Lung (tissue), 12 donors: ENCODE measurements around the gene WDR33. TPM values are rescaled to one million over a fixed set of nuclear protein-coding genes. Genes with fewer than 3 reads are reported as not detected.
A peak's percentile ranks its signal among the peaks of the same experiment; 100 is the strongest.

ENCODE experiments used
- ATAC-seq: fragments of 200-7000 bp; cut with Tn5 transposase; one replicate; pipeline ENCODE4 v1.9.1; 2020; ENCODE audit warnings: moderate number of reproducible peaks; ENCODE audit not compliant: insufficient read depth, low FRiP score
- DNase-seq, 3 donors: peaks; one replicate each; pipeline ENCODE4 v3.0.0-alpha.2; 2013 to 2017
- H3K27ac ChIP-seq, 2 donors: one replicate each; pipeline ENCODE4 v1.5.1; 2013; ENCODE audit warnings: mild to moderate bottlenecking in 2 of 2, moderate library complexity in 2 of 2, control low read depth in 1 of 2, inconsistent platforms in 1 of 2, low read depth in 1 of 2, low read length in 1 of 2
- H3K27me3 ChIP-seq, 3 donors: one replicate each; pipeline ENCODE4 v1.5.1; 2013; ENCODE audit warnings: low read length in 2 of 3; ENCODE audit not compliant: control insufficient read depth in 3 of 3, insufficient read depth in 3 of 3
- H3K36me3 ChIP-seq, 4 donors: one replicate each; pipeline ENCODE4 v1.5.1; 2013; ENCODE audit warnings: low read length in 4 of 4, mild to moderate bottlenecking in 1 of 4, moderate library complexity in 1 of 4; ENCODE audit not compliant: control insufficient read depth in 4 of 4, insufficient read depth in 4 of 4
- H3K4me1 ChIP-seq, 5 donors: one replicate each; pipeline ENCODE4 v1.5.1; 2013; ENCODE audit warnings: low read length in 5 of 5, mild to moderate bottlenecking in 2 of 5, moderate library complexity in 1 of 5; ENCODE audit not compliant: control insufficient read depth in 5 of 5, insufficient read depth in 5 of 5
- H3K4me3 ChIP-seq: one replicate; pipeline ENCODE4 v1.5.1; 2013; ENCODE audit warnings: mild to moderate bottlenecking, control low read depth, moderate library complexity
- H3K9ac ChIP-seq, 2 donors: one replicate each; pipeline ENCODE4 v1.5.1; 2013; ENCODE audit warnings: low read length in 2 of 2, control low read depth in 1 of 2; ENCODE audit not compliant: insufficient read depth in 1 of 2
- H3K9me3 ChIP-seq, 4 donors: one replicate each; pipeline ENCODE4 v1.5.1; 2013; ENCODE audit warnings: low read length in 3 of 4, mild to moderate bottlenecking in 1 of 4, moderate library complexity in 1 of 4; ENCODE audit not compliant: control insufficient read depth in 4 of 4, insufficient read depth in 3 of 4
- WGBS, 2 donors: extraction: QIAGEN DNeasy Blood & Tissue Kit; methylation state at CpG; one replicate each; pipeline ENCODE4 v1.1.7; 2013; 5-methylcytosine and 5-hydroxymethylcytosine counted together
- polyA plus RNA-seq, 2 donors: library from polyadenylated mRNA; stranded (reverse); fragments of 200-250 nt; gene quantifications; one replicate each; pipeline ENCODE4 v1.2.1, GENCODE V29; 2013
- total RNA-seq, 2 donors: library from RNA; depleted of rRNA in 1 of 2; stranded (reverse); fragments of >200 nt in 1 of 2; gene quantifications; one replicate each; pipeline ENCODE4 v1.2.1, GENCODE V29; 2014 to 2021
- TF ChIP-seq, protein P1 (sequence below): IDR thresholded peaks from 2 replicates; pipeline ENCODE4 v1.5.1; 2012; ENCODE audit warnings: mild to moderate bottlenecking; ENCODE audit errors: control extremely low read depth, extremely low read depth
- donor health status: control.
- donor health status: control.
- donor health status: Bipolar disorder and iron deficiency.
- donor health status: healthy.
- donor health status: DM: yes; HTN: yes; CAD: no.

WDR33 gene
- total and polyA plus RNA-seq, 4 donors, result 11.6 to 93.0 (median 29.2) TPM

DNA sequence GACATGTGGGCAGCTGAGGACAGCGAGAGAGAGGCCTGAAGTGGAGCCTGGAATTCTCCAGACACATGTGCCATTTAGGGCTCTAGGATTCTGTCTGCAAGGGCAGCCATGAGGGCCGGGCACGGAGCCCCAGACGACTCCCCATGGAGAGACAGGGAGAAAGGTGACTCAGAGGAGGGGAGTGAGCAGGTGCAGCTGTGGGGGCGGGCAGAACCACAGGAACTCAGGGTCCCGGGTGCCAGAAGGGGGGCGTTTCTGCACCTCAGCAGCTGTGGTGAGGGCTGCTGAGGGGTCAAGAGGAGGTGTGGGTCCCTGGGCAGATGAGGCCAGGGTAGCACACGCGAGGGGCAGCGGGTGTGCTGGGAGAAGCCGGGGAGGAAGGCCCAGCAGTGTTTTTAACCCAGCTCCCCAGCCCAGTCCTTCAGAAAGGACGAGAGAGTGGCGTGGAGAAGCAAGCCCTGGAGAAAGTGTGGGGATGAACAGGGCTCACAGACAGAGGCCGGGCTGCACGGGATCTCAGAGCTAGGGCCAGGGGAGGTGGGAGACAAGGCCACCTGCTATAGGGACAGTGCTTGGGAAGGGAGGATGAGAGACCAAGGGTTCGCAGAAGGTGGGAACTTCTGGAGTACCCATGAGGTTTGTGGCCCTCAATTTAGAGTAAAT is 157.4 kb downstream of the WDR33 start:
- no peak overlapping the region for H3K4me3 ChIP-seq
- DNase-seq (no peak), ATAC-seq (no peak)
- peak overlapping the region; percentile 23 to 72 for H3K27ac ChIP-seq
- no peak overlapping the region for H3K9ac ChIP-seq
- H3K4me1 ChIP-seq, result peaks cover 0 to 41% (median 6%) of the 10 kb centered on the region in 5 donors
- H3K9me3 ChIP-seq, result no peaks in the 10 kb centered on the region
- H3K36me3 ChIP-seq, result peaks cover 0 to 24% (median 0%) of the 10 kb centered on the region in 4 donors
- no peaks in the 10 kb centered on the region for H3K27me3 ChIP-seq
- 86 to 93% methylated on average over 16 of the region's 16 CpGs for WGBS, 2 donors
- TF ChIP-seq, protein P1, sequence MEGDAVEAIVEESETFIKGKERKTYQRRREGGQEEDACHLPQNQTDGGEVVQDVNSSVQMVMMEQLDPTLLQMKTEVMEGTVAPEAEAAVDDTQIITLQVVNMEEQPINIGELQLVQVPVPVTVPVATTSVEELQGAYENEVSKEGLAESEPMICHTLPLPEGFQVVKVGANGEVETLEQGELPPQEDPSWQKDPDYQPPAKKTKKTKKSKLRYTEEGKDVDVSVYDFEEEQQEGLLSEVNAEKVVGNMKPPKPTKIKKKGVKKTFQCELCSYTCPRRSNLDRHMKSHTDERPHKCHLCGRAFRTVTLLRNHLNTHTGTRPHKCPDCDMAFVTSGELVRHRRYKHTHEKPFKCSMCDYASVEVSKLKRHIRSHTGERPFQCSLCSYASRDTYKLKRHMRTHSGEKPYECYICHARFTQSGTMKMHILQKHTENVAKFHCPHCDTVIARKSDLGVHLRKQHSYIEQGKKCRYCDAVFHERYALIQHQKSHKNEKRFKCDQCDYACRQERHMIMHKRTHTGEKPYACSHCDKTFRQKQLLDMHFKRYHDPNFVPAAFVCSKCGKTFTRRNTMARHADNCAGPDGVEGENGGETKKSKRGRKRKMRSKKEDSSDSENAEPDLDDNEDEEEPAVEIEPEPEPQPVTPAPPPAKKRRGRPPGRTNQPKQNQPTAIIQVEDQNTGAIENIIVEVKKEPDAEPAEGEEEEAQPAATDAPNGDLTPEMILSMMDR, result no peak

DNA sequence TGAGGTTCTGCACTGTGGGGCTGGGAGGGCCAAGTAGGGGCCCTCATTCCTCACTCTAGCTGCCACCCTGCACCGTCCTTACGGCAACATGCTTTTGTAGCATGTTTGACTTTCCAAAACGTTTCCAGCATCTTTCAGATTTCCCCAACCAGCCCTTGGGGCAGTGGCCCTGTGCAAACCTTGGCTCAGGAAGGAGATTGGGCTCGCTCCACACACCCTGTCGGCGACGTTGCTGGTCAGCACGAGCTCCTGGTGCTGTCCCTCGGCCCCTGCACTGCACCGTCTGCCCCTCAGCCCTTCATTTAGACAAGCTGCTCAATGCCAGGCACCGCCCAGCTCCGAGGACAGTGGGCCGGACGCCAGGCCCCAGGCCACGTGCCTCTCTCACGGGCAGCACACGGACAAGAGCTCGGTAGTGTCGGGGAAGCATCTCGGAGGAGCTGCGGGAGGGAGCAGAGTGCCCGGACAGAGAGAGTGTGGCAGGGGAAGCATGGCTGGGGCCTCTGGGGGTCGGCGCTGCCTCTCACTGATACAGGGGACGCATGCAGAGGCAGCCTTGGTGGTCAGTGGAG is 158.1 kb downstream of the WDR33 start:
- Histone ChIP-seq H3K9me3 (no peaks in the 10 kb centered on the region), H3K4me1 (peaks cover 0 to 45% (median 6%) of the 10 kb centered on the region in 5 donors), H3K36me3 (peaks cover 0 to 28% (median 0%) of the 10 kb centered on the region in 4 donors), H3K27ac (peak overlapping the region; percentile 23 to 72), H3K4me3 (no peak overlapping the region), H3K27me3 (no peaks in the 10 kb centered on the region), H3K9ac (no peak overlapping the region)
- 75 to 81% methylated on average over 25 of the region's 25 CpGs for WGBS, 2 donors
- TF ChIP-seq, protein P1, result no peak
- ATAC-seq (no peak), DNase-seq (no peak)

DNA sequence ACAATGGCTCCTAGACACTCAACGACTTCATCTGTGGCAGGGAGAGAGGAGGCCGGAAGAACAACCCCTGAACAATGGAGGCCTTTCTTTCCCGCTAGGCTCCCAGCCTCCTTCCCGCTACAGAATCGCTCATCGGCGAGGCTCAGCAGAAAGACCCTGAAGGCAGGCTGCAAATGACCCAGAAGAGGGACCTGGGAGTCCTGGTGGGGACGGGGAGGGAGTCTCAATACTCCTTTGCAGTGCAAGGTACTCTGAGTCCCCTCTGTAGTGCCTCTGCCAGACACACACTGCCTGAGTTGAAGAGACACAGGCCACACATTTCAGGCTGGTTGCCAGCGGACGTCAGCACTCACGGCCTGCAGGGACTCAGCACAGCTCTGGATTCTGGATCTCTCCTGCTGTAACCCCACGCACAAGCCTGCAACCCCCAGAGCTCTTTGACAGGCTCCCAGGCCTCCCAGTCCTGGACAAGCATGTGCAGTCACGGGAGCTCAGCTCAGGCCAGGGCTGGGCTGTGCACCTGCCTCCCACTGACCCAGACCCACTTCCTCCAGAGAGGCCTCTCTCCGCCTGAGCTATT is 158.9 kb downstream of the WDR33 start:
- WGBS, 2 donors, result 73 to 76% methylated on average over 14 of the region's 14 CpGs
- H3K9ac ChIP-seq, result no peak overlapping the region
- H3K4me3 ChIP-seq, result no peak overlapping the region
- H3K9me3 ChIP-seq, result no peaks in the 10 kb centered on the region
- no peak for ATAC-seq
- H3K27me3 ChIP-seq, result no peaks in the 10 kb centered on the region
- peak; percentile 55 to 72 (median 65) for DNase-seq
- peaks cover 0 to 24% (median 0%) of the 10 kb centered on the region in 4 donors for H3K36me3 ChIP-seq
- TF ChIP-seq, protein P1, result no peak
- H3K4me1 ChIP-seq, result peaks cover 0 to 47% (median 7%) of the 10 kb centered on the region in 5 donors
- H3K27ac ChIP-seq, result peak overlapping the region; percentile 55 to 75
